SIG-M5 treated with dmso at 0.1 percent for 504 hours (cell line): ENCODE measurements around the gene MAN2B1.
"Not testable (repeated sequence)": the region's sequence is repeated elsewhere in the genome, so short reads cannot be mapped to it uniquely, and the experiment has no call there.

Experiments
- DNase-seq: peaks from one replicate; lab custom pipeline; 2025; ENCODE audit not compliant: unreplicated experiment; lab: John Stamatoyannopoulos, UW

Gene MAN2B1

GRCh38 chr19:12623361-12624031 lies 43.0 kb downstream of the MAN2B1 start:
- DNase-seq, result no peak

GRCh38 chr19:12621253-12622024 lies 45.1 kb downstream of the MAN2B1 start:
- not testable (repeated sequence) for DNase-seq

GRCh38 chr19:12617646-12618045 lies 48.9 kb downstream of the MAN2B1 start:
- DNase-seq, result no peak

- DNase-seq, result no peak
These were observed 55.2 kb downstream of the MAN2B1 start for GRCh38 chr19:12611361-12611699.

GRCh38 chr19:12610540-12611360 lies 55.8 kb downstream of the MAN2B1 start, which contains the start of the genes ZNF490 and ZNF791:
TSS of gene ZNF490 (minus strand) at chr19:12610813. CDS start at chr19:12610680, 133 bp downstream.
TSS of gene ZNF791 (plus strand) at chr19:12610920. CDS start at chr19:12611080, 160 bp downstream.
- DNase-seq, result peak; percentile 96

- no peak for DNase-seq
These were observed 58.9 kb downstream of the MAN2B1 start for GRCh38 chr19:12607631-12608030.

- no peak for DNase-seq
These were observed 59.7 kb downstream of the MAN2B1 start for GRCh38 chr19:12606796-12607195.

- DNase-seq, result no peak
These were observed 62.8 kb downstream of the MAN2B1 start for GRCh38 chr19:12603714-12604113.

- DNase-seq, result no peak
These were observed 68.9 kb downstream of the MAN2B1 start for GRCh38 chr19:12597594-12597993.

- DNase-seq, result no peak
These were observed 69.5 kb downstream of the MAN2B1 start for GRCh38 chr19:12596927-12597548.
